HepG2 (cell line): Measurements from ENCODE around the gene TNS1. TPM values are rescaled to one million over a fixed set of nuclear protein-coding genes. Genes with fewer than 3 reads are reported as not detected.
A peak's percentile ranks its signal among the peaks of the same experiment; 100 is the strongest.

Source experiments
- ATAC-seq: fragments of 200-7000 bp; cut with Tn5 transposase; 3 replicates; pipeline ENCODE4 v1.9.1; 2020; ENCODE audit warnings: mild to moderate bottlenecking, moderate library complexity
- BruUV-seq: library from RNA; stranded (reverse); fragments of 400-500 nt; replicated peaks from 2 replicates; lab custom pipeline; 2021; lab: Mats Ljungman, UMichigan
- CTCF ChIA-PET: fragments of 300-600 bp; formaldehyde crosslinking; extraction: SDS; loops from one replicate; lab custom pipeline; 2021; ENCODE audit warnings: low total read pairs, inconsistent platforms, low intra/inter-chr PET ratio; lab: Yijun Ruan, JAX
- POLR2A ChIA-PET: fragments of 350-600 bp; sonication (Branson Sonifier 250); formaldehyde crosslinking; loops from one replicate; lab custom pipeline; 2020; ENCODE audit warnings: antibody characterized with exemption, inconsistent platforms; lab: Yijun Ruan, JAX
- DNase-seq: peaks from one replicate; pipeline ENCODE4 v3.0.0-alpha.2; 2015; ENCODE audit warnings: low spot score
- FAIRE-seq: peaks from 3 replicates; lab custom pipeline; 2011; peaks lifted over from hg19 to GRCh38; lab: Jason Lieb, UNC
- H2AFZ ChIP-seq: one replicate; pipeline ENCODE4 v1.6.1; 2011; ENCODE audit warnings: low read length, inconsistent platforms
- H3K27ac ChIP-seq: fragments of 300-600 bp; 3 replicates; pipeline ENCODE4 v1.8.0; 2011; ENCODE audit warnings: mixed run types, mild to moderate bottlenecking, mixed read lengths, low read length, inconsistent platforms; ENCODE audit not compliant: insufficient read depth; ENCODE audit errors: extremely low read length
- H3K27me3 ChIP-seq, 2 experiments: fragments of 200-600 bp in 1 of 2; 2 replicates in 1 of 2; 3 replicates in 1 of 2; pipeline versions ENCODE4 v1.6.0 to v1.8.0; 2011; ENCODE audit warnings: low read length in 2 of 2, mild to moderate bottlenecking in 2 of 2, moderate library complexity in 2 of 2, inconsistent platforms in 1 of 2; ENCODE audit not compliant: insufficient read depth in 2 of 2, control insufficient read depth in 1 of 2
- H3K36me3 ChIP-seq, 2 experiments: fragments of 200-600 bp in 1 of 2; replicated peaks in 1 of 2; 2 replicates in 1 of 2; 3 replicates in 1 of 2; pipeline versions ENCODE4 v1.5.1 to v1.8.0; 2011; ENCODE audit warnings: low read length in 2 of 2, inconsistent platforms in 1 of 2; ENCODE audit not compliant: insufficient read depth in 2 of 2, control insufficient read depth in 1 of 2
- H3K4me1 ChIP-seq: 2 replicates; pipeline ENCODE4 v1.5.1; 2012; ENCODE audit warnings: low read length, inconsistent platforms; ENCODE audit not compliant: insufficient read depth
- H3K4me2 ChIP-seq: 2 replicates; pipeline ENCODE4 v1.6.0; 2011; ENCODE audit warnings: low read depth, low read length, inconsistent platforms
- H3K4me3 ChIP-seq, 3 experiments: fragments of 200-600 bp in 1 of 3; sonication (generic), shearing (Covaris generic) in 1 of 3; replicated peaks in 1 of 3; 2 replicates each; pipeline ENCODE4 v1.5.1; 2011 to 2016; ENCODE audit warnings: low read length in 3 of 3, inconsistent platforms in 2 of 3, low read depth in 2 of 3, mild to moderate bottlenecking in 2 of 3, control low read depth in 1 of 3, mixed read lengths in 1 of 3; ENCODE audit not compliant: insufficient read depth in 1 of 3
- H3K79me2 ChIP-seq: one replicate; pipeline ENCODE4 v1.6.1; 2011; ENCODE audit warnings: low read length, inconsistent platforms; ENCODE audit not compliant: insufficient read depth
- H3K9ac ChIP-seq: 2 replicates; pipeline ENCODE4 v1.6.0; 2011; ENCODE audit warnings: mild to moderate bottlenecking, low read depth, low read length, inconsistent platforms; ENCODE audit not compliant: insufficient read depth
- H3K9me3 ChIP-seq: 2 replicates; pipeline ENCODE4 v1.5.1; 2012; ENCODE audit warnings: mild to moderate bottlenecking, low read length
- H4K20me1 ChIP-seq: 2 replicates; pipeline ENCODE4 v1.6.0; 2011; ENCODE audit warnings: inconsistent platforms, mild to moderate bottlenecking, low read length, moderate library complexity; ENCODE audit not compliant: insufficient read depth
- HMG20A ChIP-seq: IDR thresholded peaks from 2 replicates; pipeline ENCODE4 v1.6.1; 2016; ENCODE audit warnings: borderline replicate concordance
- MIER2 ChIP-seq: IDR thresholded peaks from 2 replicates; pipeline ENCODE4 v1.6.1; 2016; ENCODE audit warnings: missing biosample characterization, missing genetic modification reagents
- ZNF883 ChIP-seq: sonication (generic); formaldehyde crosslinking; IDR thresholded peaks from 2 replicates; pipeline ENCODE4 v1.5.1; 2020; ENCODE audit warnings: mild to moderate bottlenecking, missing genetic modification reagents; ENCODE audit errors: not compliant biosample characterization
- ZSCAN12 ChIP-seq: sonication (generic); formaldehyde crosslinking; IDR thresholded peaks from 2 replicates; pipeline ENCODE4 v1.9.0; 2021; ENCODE audit warnings: mild to moderate bottlenecking, missing genetic modification reagents
- WGBS: methylation state at CpG from one replicate; pipeline ENCODE4 v1.1.6; 2017; ENCODE audit warnings: low lambda C conversion rate; 5-methylcytosine and 5-hydroxymethylcytosine counted together
- in situ Hi-C: cut with HindIII; loops from 2 replicates; pipeline ENCODE4 v1.10.0; 2017; ENCODE audit warnings: low pct_unique_long_range_greater_than_20kb; ENCODE audit not compliant: extremely low pct_ligation_motif_present
- intact Hi-C: fragments of 100-400 bp; cut with micrococcal nuclease; formaldehyde crosslinking; loops from one replicate; pipeline ENCODE4 v1.10.0; 2022; ENCODE audit not compliant: unreplicated experiment
- polyA plus RNA-seq, 8 experiments: library from polyadenylated mRNA; depleted of rRNA in 3 of 8; stranded (reverse) in 7 of 8; unstranded in 1 of 8; fragments of >200 nt; fragmentation: Illumina TruSeq in 4 of 8; extraction: Trizol in 4 of 8; gene quantifications; 2 replicates each; pipeline versions ENCODE4 v1.2.1 to v1.2.3, GENCODE V29; 2011 to 2016; ENCODE audit warnings: low read depth in 4 of 8, missing spikeins in 1 of 8, mixed read lengths in 1 of 8; ENCODE audit not compliant: insufficient read depth in 1 of 8
- total RNA-seq, 5 experiments: library from RNA; depleted of rRNA; stranded (reverse); fragments of >200 nt; fragmentation: Illumina TruSeq; extraction: Trizol; gene quantifications; 2 replicates each; pipeline ENCODE4 v1.2.3, GENCODE V29; 2016; ENCODE audit warnings: low read depth in 1 of 5
- TF ChIP-seq, protein P1 (sequence below): sonication (generic); formaldehyde crosslinking; IDR thresholded peaks from 2 replicates; pipeline ENCODE4 v1.4.0; 2020; ENCODE audit warnings: missing genetic modification reagents, mild to moderate bottlenecking, borderline replicate concordance
- TF ChIP-seq, protein P2 (sequence below): sonication (generic); formaldehyde crosslinking; IDR thresholded peaks from 2 replicates; pipeline ENCODE4 v1.4.0; 2020; ENCODE audit warnings: low read depth, missing genetic modification reagents

TNS1 gene
- total and polyA plus RNA-seq, 2 of the 13 experiments (the other 11 are each of a cell fraction or from before 2014, with no cell fraction given), result 1.9 to 118 TPM

- CTCF ChIA-PET, result no interaction called here
- H4K20me1 ChIP-seq, result no peaks in the 10 kb centered on the region
- no peaks in the 10 kb centered on the region for H3K79me2 ChIP-seq
- no peak for ATAC-seq
- H3K4me3 ChIP-seq, result no peak overlapping the region
- in situ Hi-C loops, result no loop called here
- H3K27me3 ChIP-seq, result peaks cover 3 to 68% of the 10 kb centered on the region in 2 experiments
- POLR2A ChIA-PET, result no interaction called here
- no peaks in the 10 kb centered on the region for H3K36me3 ChIP-seq
- H3K9ac ChIP-seq, result no peak overlapping the region
- no peak overlapping the region for H3K4me2 ChIP-seq
- H3K9me3 ChIP-seq, result no peaks in the 10 kb centered on the region
- FAIRE-seq, result no peak
- H3K4me1 ChIP-seq, result peaks cover 6% of the 10 kb centered on the region; the same call in 1 of the 2 replicates
- no peak overlapping the region for H2AFZ ChIP-seq
- DNase-seq, result no peak
- 47% methylated on average over 4 of the region's 4 CpGs for WGBS
- intact Hi-C loops, result no loop called here
- BruUV-seq, result no TSS peak
- no peak overlapping the region for H3K27ac ChIP-seq
- TF ChIP-seq ZNF883 (CRISPR knock-in tag), result no peak
- TF ChIP-seq, protein P1, sequence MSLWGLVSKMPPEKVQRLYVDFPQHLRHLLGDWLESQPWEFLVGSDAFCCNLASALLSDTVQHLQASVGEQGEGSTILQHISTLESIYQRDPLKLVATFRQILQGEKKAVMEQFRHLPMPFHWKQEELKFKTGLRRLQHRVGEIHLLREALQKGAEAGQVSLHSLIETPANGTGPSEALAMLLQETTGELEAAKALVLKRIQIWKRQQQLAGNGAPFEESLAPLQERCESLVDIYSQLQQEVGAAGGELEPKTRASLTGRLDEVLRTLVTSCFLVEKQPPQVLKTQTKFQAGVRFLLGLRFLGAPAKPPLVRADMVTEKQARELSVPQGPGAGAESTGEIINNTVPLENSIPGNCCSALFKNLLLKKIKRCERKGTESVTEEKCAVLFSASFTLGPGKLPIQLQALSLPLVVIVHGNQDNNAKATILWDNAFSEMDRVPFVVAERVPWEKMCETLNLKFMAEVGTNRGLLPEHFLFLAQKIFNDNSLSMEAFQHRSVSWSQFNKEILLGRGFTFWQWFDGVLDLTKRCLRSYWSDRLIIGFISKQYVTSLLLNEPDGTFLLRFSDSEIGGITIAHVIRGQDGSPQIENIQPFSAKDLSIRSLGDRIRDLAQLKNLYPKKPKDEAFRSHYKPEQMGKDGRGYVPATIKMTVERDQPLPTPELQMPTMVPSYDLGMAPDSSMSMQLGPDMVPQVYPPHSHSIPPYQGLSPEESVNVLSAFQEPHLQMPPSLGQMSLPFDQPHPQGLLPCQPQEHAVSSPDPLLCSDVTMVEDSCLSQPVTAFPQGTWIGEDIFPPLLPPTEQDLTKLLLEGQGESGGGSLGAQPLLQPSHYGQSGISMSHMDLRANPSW, result no peak
- no peak for TF ChIP-seq ZSCAN12 (CRISPR knock-in tag)
- TF ChIP-seq, all 625 proteins: peak for 0
Measured at GRCh38 chr2:218005028-218005427, 2.2 kb upstream of the TNS1 start.

- Histone ChIP-seq H3K4me1 (peaks cover 6% of the 10 kb centered on the region; the same call in 1 of the 2 replicates), H3K27ac (no peak overlapping the region), H3K4me2 (no peak overlapping the region), H3K9ac (no peak overlapping the region), H4K20me1 (no peaks in the 10 kb centered on the region), H2AFZ (no peak overlapping the region), H3K4me3 (no peak overlapping the region), H3K9me3 (no peaks in the 10 kb centered on the region), H3K79me2 (no peaks in the 10 kb centered on the region), H3K36me3 (no peaks in the 10 kb centered on the region), H3K27me3 (peaks cover 0 to 63% of the 10 kb centered on the region in 2 experiments; a peak in 4 of 5 replicates)
- peak; percentile 55 for ATAC-seq
- no peak for FAIRE-seq
- in situ Hi-C loops (no loop called here), intact Hi-C loops (no loop called here)
- BruUV-seq, result no TSS peak
- POLR2A ChIA-PET, result no interaction called here
- no peak for DNase-seq
- CTCF ChIA-PET, result no interaction called here
- 10% methylated on average over 6 of the region's 6 CpGs for WGBS
- no peak for TF ChIP-seq HMG20A (CRISPR knock-in tag)
- peak; percentile 46; the same call in 1 of the 2 replicates for TF ChIP-seq MIER2 (CRISPR knock-in tag)
- TF ChIP-seq, protein P2, sequence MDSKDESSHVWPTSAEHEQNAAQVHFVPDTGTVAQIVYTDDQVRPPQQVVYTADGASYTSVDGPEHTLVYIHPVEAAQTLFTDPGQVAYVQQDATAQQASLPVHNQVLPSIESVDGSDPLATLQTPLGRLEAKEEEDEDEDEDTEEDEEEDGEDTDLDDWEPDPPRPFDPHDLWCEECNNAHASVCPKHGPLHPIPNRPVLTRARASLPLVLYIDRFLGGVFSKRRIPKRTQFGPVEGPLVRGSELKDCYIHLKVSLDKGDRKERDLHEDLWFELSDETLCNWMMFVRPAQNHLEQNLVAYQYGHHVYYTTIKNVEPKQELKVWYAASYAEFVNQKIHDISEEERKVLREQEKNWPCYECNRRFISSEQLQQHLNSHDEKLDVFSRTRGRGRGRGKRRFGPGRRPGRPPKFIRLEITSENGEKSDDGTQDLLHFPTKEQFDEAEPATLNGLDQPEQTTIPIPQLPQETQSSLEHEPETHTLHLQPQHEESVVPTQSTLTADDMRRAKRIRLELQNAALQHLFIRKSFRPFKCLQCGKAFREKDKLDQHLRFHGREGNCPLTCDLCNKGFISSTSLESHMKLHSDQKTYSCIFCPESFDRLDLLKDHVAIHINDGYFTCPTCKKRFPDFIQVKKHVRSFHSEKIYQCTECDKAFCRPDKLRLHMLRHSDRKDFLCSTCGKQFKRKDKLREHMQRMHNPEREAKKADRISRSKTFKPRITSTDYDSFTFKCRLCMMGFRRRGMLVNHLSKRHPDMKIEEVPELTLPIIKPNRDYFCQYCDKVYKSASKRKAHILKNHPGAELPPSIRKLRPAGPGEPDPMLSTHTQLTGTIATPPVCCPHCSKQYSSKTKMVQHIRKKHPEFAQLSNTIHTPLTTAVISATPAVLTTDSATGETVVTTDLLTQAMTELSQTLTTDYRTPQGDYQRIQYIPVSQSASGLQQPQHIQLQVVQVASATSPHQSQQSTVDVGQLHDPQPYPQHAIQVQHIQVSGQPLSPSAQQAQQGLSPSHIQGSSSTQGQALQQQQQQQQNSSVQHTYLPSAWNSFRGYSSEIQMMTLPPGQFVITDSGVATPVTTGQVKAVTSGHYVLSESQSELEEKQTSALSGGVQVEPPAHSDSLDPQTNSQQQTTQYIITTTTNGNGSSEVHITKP (CRISPR knock-in tag), result peak; percentile 85
Measured at GRCh38 chr2:218003981-218004419, 1.2 kb upstream of the TNS1 start.
